HEK293 (cell line): ENCODE measurements around the gene SLC9A9.

ENCODE experiments used
- CTCF ChIA-PET: fragments of 350-600 bp; formaldehyde crosslinking; extraction: SDS; loops from one replicate; lab custom pipeline; 2021; ENCODE audit warnings: antibody characterized with exemption; lab: Yijun Ruan, JAX
- POLR2A ChIA-PET: fragments of 300-600 bp; formaldehyde crosslinking; extraction: SDS; loops from one replicate; lab custom pipeline; 2020; ENCODE audit warnings: antibody characterized with exemption, inconsistent platforms; lab: Yijun Ruan, JAX
- H3K27ac ChIP-seq: fragments of 200-500 bp; sonication (Bioruptor generic); 2 replicates; pipeline ENCODE4 v1.5.1; 2014; ENCODE audit warnings: low read depth, low read length, control low read depth, inconsistent platforms; ENCODE audit errors: extremely low read depth
- H3K36me3 ChIP-seq, 2 experiments: fragments of 200-500 bp in 1 of 2; sonication (Bioruptor generic) in 1 of 2; 1 replicate in 1 of 2; 2 replicates in 1 of 2; pipeline ENCODE4 v1.5.1; 2014 to 2017; ENCODE audit warnings: inconsistent platforms in 2 of 2, low read length in 2 of 2; ENCODE audit not compliant: control insufficient read depth in 2 of 2, insufficient read depth in 1 of 2
- H3K4me1 ChIP-seq: fragments of 200-500 bp; sonication (Bioruptor generic); 2 replicates; pipeline ENCODE4 v1.5.1; 2014; ENCODE audit warnings: mild to moderate bottlenecking, low read length, inconsistent platforms; ENCODE audit not compliant: control insufficient read depth, insufficient read depth
- H3K4me3 ChIP-seq: 2 replicates; pipeline ENCODE4 v1.5.1; 2011; ENCODE audit warnings: low read depth, mild to moderate bottlenecking, control low read depth, low read length, moderate library complexity
- H3K9me3 ChIP-seq: fragments of 200-500 bp; sonication (Bioruptor generic); 2 replicates; pipeline ENCODE4 v1.5.1; 2014; ENCODE audit warnings: low read depth, low read length, inconsistent platforms; ENCODE audit not compliant: control insufficient read depth, insufficient read depth
- HOXD13 ChIP-seq: sonication (generic); formaldehyde crosslinking; IDR thresholded peaks from 2 replicates; pipeline ENCODE4 v1.8.0; 2022; ENCODE audit warnings: missing genetic modification reagents, borderline replicate concordance
- KLF16 ChIP-seq: fragments of 450-650 bp; formaldehyde crosslinking; IDR thresholded peaks from 2 replicates; pipeline ENCODE4 v1.5.1; 2017; ENCODE audit warnings: missing biosample characterization, missing genetic modification characterization
- PATZ1 ChIP-seq: fragments of 450-650 bp; formaldehyde crosslinking; IDR thresholded peaks from 2 replicates; pipeline ENCODE4 v1.5.1; 2016; ENCODE audit warnings: missing biosample characterization, missing genetic modification characterization
- SP3 ChIP-seq: fragments of 450-650 bp; formaldehyde crosslinking; IDR thresholded peaks from 2 replicates; pipeline ENCODE4 v1.5.1; 2016; ENCODE audit warnings: missing biosample characterization, missing genetic modification characterization
- ZBTB1 ChIP-seq: fragments of 450-650 bp; formaldehyde crosslinking; IDR thresholded peaks from 2 replicates; pipeline ENCODE4 v1.5.1; 2016; ENCODE audit warnings: missing biosample characterization, missing genetic modification characterization
- ZBTB8A ChIP-seq: fragments of 450-650 bp; formaldehyde crosslinking; IDR thresholded peaks from 2 replicates; pipeline ENCODE4 v1.5.1; 2016; ENCODE audit warnings: missing biosample characterization, missing genetic modification characterization
- ZFP69B ChIP-seq: fragments of 450-650 bp; formaldehyde crosslinking; IDR thresholded peaks from 2 replicates; pipeline ENCODE4 v1.5.1; 2016; ENCODE audit warnings: missing biosample characterization, missing genetic modification characterization
- ZNF10 ChIP-seq: fragments of 450-650 bp; formaldehyde crosslinking; IDR thresholded peaks from 2 replicates; pipeline ENCODE4 v1.5.1; 2017; ENCODE audit warnings: missing biosample characterization, missing genetic modification characterization
- ZNF133 ChIP-seq: fragments of 450-650 bp; formaldehyde crosslinking; IDR thresholded peaks from 2 replicates; pipeline ENCODE4 v1.5.1; 2016; ENCODE audit warnings: missing biosample characterization, missing genetic modification characterization
- ZNF202 ChIP-seq: fragments of 450-650 bp; formaldehyde crosslinking; IDR thresholded peaks from 2 replicates; pipeline ENCODE4 v1.5.1; 2016; ENCODE audit warnings: missing biosample characterization, missing genetic modification characterization, borderline replicate concordance
- ZNF404 ChIP-seq: fragments of 450-650 bp; formaldehyde crosslinking; IDR thresholded peaks from 2 replicates; pipeline ENCODE4 v1.5.1; 2017; ENCODE audit warnings: missing biosample characterization, missing genetic modification characterization
- ZNF423 ChIP-seq: fragments of 450-650 bp; formaldehyde crosslinking; IDR thresholded peaks from 2 replicates; pipeline ENCODE4 v1.5.1; 2016; ENCODE audit warnings: missing biosample characterization, missing genetic modification characterization
- ZNF544 ChIP-seq: fragments of 450-650 bp; formaldehyde crosslinking; IDR thresholded peaks from 2 replicates; pipeline ENCODE4 v1.5.0; 2017; ENCODE audit warnings: missing biosample characterization, missing genetic modification characterization
- ZNF561 ChIP-seq: fragments of 450-650 bp; IDR thresholded peaks from 2 replicates; pipeline ENCODE4 v1.5.1; 2018; ENCODE audit warnings: missing biosample characterization, missing genetic modification characterization, borderline replicate concordance
- ZNF626 ChIP-seq: fragments of 450-650 bp; sonication (Bioruptor Pico); formaldehyde crosslinking; IDR thresholded peaks from 2 replicates; pipeline ENCODE4 v1.5.1; 2018; ENCODE audit warnings: missing biosample characterization, missing genetic modification characterization, inconsistent platforms
- ZNF664 ChIP-seq: fragments of 450-650 bp; formaldehyde crosslinking; IDR thresholded peaks from 2 replicates; pipeline ENCODE4 v1.5.1; 2016; ENCODE audit warnings: missing biosample characterization, missing genetic modification characterization
- ZNF768 ChIP-seq: fragments of 450-650 bp; formaldehyde crosslinking; IDR thresholded peaks from 2 replicates; pipeline ENCODE4 v1.5.1; 2018; ENCODE audit warnings: missing biosample characterization, mild to moderate bottlenecking, missing genetic modification characterization
- TF ChIP-seq, protein P1 (sequence below): fragments of 450-650 bp; formaldehyde crosslinking; conservative IDR thresholded peaks from 2 replicates; pipeline ENCODE4 v1.5.1; 2016; ENCODE audit warnings: low read depth, missing biosample characterization, missing genetic modification characterization
- TF ChIP-seq, protein P2 (sequence below): fragments of 450-650 bp; formaldehyde crosslinking; IDR thresholded peaks from 2 replicates; pipeline ENCODE4 v1.5.1; 2016; ENCODE audit warnings: missing biosample characterization, missing genetic modification characterization, borderline replicate concordance
- TF ChIP-seq, protein P3 (sequence below): fragments of 450-650 bp; formaldehyde crosslinking; IDR thresholded peaks from 2 replicates; pipeline ENCODE4 v1.5.1; 2016; ENCODE audit warnings: missing biosample characterization, missing genetic modification characterization

SLC9A9 gene

DNA sequence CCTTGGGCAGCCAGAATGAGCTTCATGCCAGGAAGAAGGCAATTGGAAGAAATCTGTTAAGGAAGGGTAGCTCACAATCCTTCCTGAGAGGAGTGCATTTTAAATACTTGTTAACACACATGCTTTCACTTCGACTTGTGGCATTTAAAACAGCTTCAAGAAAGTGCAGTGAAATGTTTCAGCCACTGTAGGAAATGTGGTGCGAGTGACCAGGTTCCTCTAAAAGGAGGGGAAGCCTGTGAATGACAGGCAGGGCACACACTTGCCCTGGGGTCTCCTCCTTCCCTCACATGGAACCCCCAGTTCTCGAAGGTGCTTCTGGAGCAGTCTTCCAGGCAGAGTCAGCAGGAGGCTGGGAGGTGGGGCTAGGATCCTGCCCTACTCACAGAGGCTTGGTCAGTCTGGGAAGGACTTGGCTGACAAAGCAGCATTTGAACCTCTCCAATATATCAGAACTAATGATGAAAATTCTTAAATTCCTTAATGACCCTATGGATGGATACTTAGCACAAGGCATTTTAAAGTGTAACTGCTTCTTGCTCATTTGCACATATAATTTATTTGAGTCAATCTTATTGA, 370.1 kb downstream of the SLC9A9 start:
- CTCF ChIA-PET = no interaction called here
- Histone ChIP-seq H3K9me3 (no peaks in the 10 kb centered on the region), H3K4me1 (no peaks in the 10 kb centered on the region), H3K4me3 (no peak overlapping the region), H3K27ac (no peak overlapping the region), H3K36me3 (no peaks in the 10 kb centered on the region)
- POLR2A ChIA-PET = no interaction called here
- TF ChIP-seq ZNF561 (tag by site-specific recombination) (no peak), ZBTB8A (no peak)

GRCh38 chr3:143476965-143477640, 371.2 kb downstream of the SLC9A9 start:
- no peaks in the 10 kb centered on the region for H3K9me3 ChIP-seq
- no peak overlapping the region for H3K27ac ChIP-seq
- no peak overlapping the region for H3K4me3 ChIP-seq
- no peaks in the 10 kb centered on the region for H3K4me1 ChIP-seq
- no peaks in the 10 kb centered on the region for H3K36me3 ChIP-seq
- CTCF ChIA-PET = no interaction called here
- POLR2A ChIA-PET = no interaction called here
- TF ChIP-seq ZFP69B (tag by site-specific recombination) (no peak), ZNF768 (tag by site-specific recombination) (no peak), ZNF423 (tag by site-specific recombination) (no peak), ZNF626 (no peak), ZNF404 (tag by site-specific recombination) (no peak), ZNF133 (tag by site-specific recombination) (no peak), ZNF202 (tag by site-specific recombination) (no peak), ZBTB1 (tag by site-specific recombination) (no peak), KLF16 (no peak), ZNF544 (no peak), PATZ1 (tag by site-specific recombination) (no peak), ZNF10 (tag by site-specific recombination) (no peak), SP3 (no peak), ZNF664 (tag by site-specific recombination) (no peak), HOXD13 (no peak)
- TF ChIP-seq, protein P1, sequence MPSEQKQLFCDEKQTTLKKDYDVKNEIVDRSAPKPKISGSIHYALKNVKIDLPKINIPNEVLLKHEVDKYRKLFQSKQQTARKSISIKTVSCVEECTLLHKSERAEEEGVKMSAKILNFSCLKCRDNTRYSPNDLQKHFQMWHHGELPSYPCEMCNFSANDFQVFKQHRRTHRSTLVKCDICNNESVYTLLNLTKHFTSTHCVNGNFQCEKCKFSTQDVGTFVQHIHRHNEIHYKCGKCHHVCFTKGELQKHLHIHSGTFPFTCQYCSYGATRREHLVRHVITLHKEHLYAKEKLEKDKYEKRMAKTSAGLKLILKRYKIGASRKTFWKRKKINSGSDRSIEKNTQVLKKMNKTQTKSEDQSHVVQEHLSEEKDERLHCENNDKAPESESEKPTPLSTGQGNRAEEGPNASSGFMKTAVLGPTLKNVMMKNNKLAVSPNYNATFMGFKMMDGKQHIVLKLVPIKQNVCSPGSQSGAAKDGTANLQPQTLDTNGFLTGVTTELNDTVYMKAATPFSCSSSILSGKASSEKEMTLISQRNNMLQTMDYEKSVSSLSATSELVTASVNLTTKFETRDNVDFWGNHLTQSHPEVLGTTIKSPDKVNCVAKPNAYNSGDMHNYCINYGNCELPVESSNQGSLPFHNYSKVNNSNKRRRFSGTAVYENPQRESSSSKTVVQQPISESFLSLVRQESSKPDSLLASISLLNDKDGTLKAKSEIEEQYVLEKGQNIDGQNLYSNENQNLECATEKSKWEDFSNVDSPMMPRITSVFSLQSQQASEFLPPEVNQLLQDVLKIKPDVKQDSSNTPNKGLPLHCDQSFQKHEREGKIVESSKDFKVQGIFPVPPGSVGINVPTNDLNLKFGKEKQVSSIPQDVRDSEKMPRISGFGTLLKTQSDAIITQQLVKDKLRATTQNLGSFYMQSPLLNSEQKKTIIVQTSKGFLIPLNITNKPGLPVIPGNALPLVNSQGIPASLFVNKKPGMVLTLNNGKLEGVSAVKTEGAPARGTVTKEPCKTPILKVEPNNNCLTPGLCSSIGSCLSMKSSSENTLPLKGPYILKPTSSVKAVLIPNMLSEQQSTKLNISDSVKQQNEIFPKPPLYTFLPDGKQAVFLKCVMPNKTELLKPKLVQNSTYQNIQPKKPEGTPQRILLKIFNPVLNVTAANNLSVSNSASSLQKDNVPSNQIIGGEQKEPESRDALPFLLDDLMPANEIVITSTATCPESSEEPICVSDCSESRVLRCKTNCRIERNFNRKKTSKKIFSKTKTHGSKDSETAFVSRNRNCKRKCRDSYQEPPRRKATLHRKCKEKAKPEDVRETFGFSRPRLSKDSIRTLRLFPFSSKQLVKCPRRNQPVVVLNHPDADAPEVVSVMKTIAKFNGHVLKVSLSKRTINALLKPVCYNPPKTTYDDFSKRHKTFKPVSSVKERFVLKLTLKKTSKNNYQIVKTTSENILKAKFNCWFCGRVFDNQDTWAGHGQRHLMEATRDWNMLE = no peak
- TF ChIP-seq, protein P2, sequence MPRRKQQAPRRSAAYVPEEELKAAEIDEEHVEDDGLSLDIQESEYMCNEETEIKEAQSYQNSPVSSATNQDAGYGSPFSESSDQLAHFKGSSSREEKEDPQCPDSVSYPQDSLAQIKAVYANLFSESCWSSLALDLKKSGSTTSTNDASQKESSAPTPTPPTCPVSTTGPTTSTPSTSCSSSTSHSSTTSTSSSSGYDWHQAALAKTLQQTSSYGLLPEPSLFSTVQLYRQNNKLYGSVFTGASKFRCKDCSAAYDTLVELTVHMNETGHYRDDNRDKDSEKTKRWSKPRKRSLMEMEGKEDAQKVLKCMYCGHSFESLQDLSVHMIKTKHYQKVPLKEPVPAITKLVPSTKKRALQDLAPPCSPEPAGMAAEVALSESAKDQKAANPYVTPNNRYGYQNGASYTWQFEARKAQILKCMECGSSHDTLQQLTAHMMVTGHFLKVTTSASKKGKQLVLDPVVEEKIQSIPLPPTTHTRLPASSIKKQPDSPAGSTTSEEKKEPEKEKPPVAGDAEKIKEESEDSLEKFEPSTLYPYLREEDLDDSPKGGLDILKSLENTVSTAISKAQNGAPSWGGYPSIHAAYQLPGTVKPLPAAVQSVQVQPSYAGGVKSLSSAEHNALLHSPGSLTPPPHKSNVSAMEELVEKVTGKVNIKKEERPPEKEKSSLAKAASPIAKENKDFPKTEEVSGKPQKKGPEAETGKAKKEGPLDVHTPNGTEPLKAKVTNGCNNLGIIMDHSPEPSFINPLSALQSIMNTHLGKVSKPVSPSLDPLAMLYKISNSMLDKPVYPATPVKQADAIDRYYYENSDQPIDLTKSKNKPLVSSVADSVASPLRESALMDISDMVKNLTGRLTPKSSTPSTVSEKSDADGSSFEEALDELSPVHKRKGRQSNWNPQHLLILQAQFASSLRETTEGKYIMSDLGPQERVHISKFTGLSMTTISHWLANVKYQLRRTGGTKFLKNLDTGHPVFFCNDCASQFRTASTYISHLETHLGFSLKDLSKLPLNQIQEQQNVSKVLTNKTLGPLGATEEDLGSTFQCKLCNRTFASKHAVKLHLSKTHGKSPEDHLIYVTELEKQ (tag by site-specific recombination) = no peak
- TF ChIP-seq, protein P3, sequence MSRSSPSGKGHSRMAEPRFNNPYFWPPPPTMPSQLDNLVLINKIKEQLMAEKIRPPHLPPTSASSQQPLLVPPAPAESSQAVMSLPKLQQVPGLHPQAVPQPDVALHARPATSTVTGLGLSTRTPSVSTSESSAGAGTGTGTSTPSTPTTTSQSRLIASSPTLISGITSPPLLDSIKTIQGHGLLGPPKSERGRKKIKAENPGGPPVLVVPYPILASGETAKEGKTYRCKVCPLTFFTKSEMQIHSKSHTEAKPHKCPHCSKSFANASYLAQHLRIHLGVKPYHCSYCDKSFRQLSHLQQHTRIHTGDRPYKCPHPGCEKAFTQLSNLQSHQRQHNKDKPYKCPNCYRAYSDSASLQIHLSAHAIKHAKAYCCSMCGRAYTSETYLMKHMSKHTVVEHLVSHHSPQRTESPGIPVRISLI (tag by site-specific recombination) = no peak
